Colonic mucosa (tissue), 4 donors: Measurements from ENCODE around the gene CSMD2. TPM values are rescaled to one million over a fixed set of nuclear protein-coding genes. Genes with fewer than 3 reads are reported as not detected.

Experiments
- DNase-seq: peaks from one replicate; pipeline ENCODE4 v3.0.0-alpha.2; 2020
- H3K27ac ChIP-seq: fragments of 200-600 bp; one replicate; pipeline ENCODE4 v1.8.0; 2021
- H3K27me3 ChIP-seq: fragments of 200-600 bp; one replicate; pipeline ENCODE4 v1.8.0; 2021
- H3K36me3 ChIP-seq: fragments of 200-600 bp; one replicate; pipeline ENCODE4 v1.8.0; 2021
- H3K4me1 ChIP-seq: fragments of 200-600 bp; one replicate; pipeline ENCODE4 v1.8.0; 2021; ENCODE audit warnings: mild to moderate bottlenecking
- H3K4me3 ChIP-seq: fragments of 200-600 bp; one replicate; pipeline ENCODE4 v1.8.0; 2021
- H3K9ac ChIP-seq, 2 donors: one replicate each; pipeline ENCODE4 v1.7.0; 2013; ENCODE audit warnings: control low read depth in 2 of 2, low read depth in 2 of 2, low read length in 2 of 2
- H3K9me3 ChIP-seq: fragments of 200-600 bp; one replicate; pipeline ENCODE4 v1.8.0; 2021
- intact Hi-C: fragments of 100-400 bp; cut with DNase I; formaldehyde crosslinking; loops from one replicate; pipeline ENCODE4 v1.14.1; 2022
- total RNA-seq, 2 donors: library from RNA; stranded (reverse); fragmentation: NEBNext Ultra II Directional in 1 of 2; extraction: Animal tissue kit (Norgen Biotek cat#: 25700) in 1 of 2; gene quantifications; one replicate each; pipeline ENCODE4 v1.2.1, GENCODE V29; 2021
- TF ChIP-seq, protein P1 (sequence below): fragments of 200-600 bp; IDR thresholded peaks from one replicate; pipeline ENCODE4 v1.8.0; 2022; ENCODE audit warnings: antibody characterized with exemption, mild to moderate bottlenecking
- donor health status: healthy.
- donor health status: DM: no; HTN: no; CAD: no.
- donor health status: DM: no; HTN: no; CAD: no.

CSMD2 gene
- total RNA-seq, 2 donors from 2014 or later = 0.05 to 0.10 TPM

DNA sequence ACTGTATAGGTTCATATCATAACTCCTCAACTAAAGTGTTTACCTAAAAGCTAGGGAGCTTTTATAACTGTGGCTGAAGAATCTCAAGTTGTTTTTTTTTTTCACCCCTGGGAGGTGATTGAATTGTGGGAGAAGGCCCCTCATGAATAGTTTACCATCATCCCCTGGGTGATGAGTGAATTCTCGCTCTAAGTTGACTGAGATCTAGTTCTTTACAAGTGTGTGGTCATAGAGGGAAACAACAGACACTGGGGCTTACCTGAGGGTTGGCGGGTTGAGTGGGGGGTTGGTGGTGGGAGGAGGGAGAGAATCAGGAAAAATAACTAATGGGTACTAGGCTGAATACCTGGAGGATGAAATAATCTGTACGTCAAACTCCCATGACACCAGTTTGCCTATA is 700.5 kb downstream of the CSMD2 start:
- no peak for DNase-seq
- intact Hi-C loops = loop anchor here (5.0 kb wide), 1 partner anchor 87 kb away; no protein-coding TSS in a partner anchor
- no peaks in the 10 kb centered on the region for H3K4me1 ChIP-seq
- H3K4me3 ChIP-seq = no peak overlapping the region
- no peaks in the 10 kb centered on the region for H3K27me3 ChIP-seq
- H3K36me3 ChIP-seq = no peaks in the 10 kb centered on the region
- TF ChIP-seq, protein P1, sequence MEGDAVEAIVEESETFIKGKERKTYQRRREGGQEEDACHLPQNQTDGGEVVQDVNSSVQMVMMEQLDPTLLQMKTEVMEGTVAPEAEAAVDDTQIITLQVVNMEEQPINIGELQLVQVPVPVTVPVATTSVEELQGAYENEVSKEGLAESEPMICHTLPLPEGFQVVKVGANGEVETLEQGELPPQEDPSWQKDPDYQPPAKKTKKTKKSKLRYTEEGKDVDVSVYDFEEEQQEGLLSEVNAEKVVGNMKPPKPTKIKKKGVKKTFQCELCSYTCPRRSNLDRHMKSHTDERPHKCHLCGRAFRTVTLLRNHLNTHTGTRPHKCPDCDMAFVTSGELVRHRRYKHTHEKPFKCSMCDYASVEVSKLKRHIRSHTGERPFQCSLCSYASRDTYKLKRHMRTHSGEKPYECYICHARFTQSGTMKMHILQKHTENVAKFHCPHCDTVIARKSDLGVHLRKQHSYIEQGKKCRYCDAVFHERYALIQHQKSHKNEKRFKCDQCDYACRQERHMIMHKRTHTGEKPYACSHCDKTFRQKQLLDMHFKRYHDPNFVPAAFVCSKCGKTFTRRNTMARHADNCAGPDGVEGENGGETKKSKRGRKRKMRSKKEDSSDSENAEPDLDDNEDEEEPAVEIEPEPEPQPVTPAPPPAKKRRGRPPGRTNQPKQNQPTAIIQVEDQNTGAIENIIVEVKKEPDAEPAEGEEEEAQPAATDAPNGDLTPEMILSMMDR = no peak
- H3K27ac ChIP-seq = no peak overlapping the region
- no peak overlapping the region for H3K9ac ChIP-seq
- H3K9me3 ChIP-seq = no peaks in the 10 kb centered on the region

Other genes starting within 250 kb of the CSMD2 start
- gene C1orf94, start 11.7 kb upstream of the CSMD2 start, total RNA-seq = not detected